Dermis blood vessel endothelial cell (primary cell): ENCODE results near the gene CCDC38. TPM values are rescaled to one million over a fixed set of nuclear protein-coding genes. Genes with fewer than 3 reads are reported as not detected.
A peak's percentile ranks its signal among the peaks of the same experiment; 100 is the strongest.

Experiments used
- DNase-seq: peaks from one replicate; pipeline ENCODE4 v3.0.0; 2010
- total RNA-seq: library from RNA; depleted of rRNA; stranded (reverse); fragments of >200 nt; gene quantifications from 2 replicates; pipeline ENCODE4 v1.2.3, GENCODE V29; 2014

CCDC38 gene
- total RNA-seq, 1 donor from 2014 or later = not detected

DNA sequence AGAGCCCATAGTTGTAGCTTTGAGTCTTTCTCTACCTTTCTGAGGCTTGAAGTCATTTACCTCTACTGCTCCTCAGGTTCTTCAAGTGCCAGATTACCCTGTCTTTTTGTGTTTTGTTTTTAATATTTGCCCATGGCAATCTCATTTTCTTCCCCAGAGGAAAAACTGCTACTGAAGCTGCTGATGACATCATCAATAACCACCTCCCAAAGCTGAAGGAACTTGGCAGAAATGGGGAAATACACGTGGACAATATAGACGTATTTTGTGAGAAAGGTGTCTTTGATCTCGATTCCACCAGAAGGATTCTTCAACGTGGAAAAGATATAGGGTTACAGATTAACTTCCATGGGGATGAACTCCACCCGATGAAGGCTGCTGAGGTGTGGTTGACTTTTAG, 17.8 kb upstream of the CCDC38 start:
- DNase-seq = no peak

DNA sequence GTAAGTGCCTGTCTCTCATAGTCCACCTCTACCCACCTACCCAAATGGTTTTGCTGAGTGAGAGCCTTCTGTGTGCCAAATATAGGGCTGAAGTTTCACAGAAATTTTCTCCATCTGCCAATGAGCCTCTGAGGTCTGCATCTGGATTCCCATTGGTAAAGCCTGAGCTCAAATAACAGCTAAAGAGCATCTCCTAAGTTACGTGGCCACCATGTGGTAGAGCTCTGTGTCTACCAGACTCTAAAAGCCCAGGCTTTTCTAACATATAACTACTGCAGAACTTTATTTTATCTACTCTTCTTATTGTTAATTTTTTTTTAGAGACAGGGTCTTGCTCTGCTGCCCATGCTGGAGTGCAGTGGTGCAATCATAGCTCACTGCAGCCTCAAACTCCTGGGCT, 16.7 kb upstream of the CCDC38 start:
- peak; percentile 31 for DNase-seq

DNA sequence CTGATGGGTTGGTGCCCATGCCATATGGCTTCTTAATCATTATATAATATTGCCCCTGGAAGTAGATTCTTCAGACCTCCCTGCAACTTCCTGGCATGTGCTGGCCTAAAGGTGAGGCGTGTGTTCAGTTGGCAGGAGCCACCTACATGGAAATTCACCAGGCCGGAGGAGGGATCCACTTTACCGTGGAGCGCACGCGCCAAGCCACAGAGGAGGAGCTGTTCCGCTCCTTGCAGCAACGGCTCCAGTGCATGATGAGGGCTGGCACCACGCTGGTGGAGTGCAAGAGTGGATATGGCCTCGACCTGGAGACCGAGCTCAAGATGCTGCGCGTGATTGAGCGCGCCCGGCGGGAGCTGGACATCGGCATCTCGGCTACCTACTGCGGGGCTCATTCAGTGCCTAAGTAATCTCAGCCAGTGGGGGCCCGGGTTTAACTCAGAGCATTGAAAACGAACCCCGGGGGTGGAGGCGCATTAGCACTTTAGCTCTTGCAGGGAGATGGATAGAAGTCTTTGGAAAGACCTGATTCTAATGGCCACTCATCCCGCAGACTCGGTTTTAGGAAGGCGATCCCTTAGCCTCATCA, 14.2 kb upstream of the CCDC38 start:
- DNase-seq = no peak

DNA sequence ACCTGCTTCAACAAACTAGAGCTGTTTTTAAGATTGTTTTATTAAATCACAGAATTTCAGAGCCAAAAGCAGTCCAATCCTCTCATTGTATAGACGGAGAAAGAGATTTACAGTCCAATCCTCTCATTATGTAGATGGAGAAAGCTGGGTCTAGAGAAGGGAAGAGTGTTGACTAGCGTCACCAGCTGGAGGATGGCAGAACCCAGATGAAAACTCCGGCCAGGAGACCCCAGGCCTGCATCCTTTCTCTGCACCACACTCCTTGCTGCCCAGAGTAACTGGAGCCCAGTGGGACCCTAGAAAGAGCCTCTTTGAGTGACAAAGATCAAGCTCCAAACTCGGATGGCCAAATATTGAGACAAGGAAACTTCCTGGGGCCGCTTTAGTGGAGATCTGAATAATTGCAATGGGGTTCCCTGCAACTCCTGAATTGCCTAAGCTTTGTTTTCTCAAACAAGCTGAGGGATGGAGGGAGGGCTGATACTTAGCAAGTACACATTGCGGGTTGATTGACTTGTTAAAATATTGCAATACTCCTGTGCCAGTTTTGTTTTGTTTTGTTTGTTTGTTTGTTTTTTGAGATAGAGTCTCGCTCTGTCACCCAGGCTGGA, 13.2 kb upstream of the CCDC38 start:
- DNase-seq = no peak

DNA sequence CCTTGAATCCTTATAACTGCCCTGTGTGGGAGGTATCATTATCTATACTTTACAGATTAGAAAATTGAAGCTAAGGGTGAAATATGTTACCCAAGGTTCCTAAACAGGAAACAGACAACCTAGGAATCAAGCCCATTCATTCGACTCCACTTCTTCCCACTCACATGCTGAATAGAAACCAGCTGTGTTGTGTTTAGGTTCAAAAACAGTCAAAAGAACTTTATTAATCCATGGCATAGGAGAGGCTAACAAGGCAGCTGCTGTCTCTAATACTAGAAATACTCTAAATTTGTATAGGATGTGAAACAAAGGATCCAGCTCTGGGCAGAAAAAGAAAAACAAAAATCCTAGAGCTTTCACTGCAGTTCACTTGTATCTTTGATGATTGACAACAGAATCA, 10.6 kb upstream of the CCDC38 start:
- no peak for DNase-seq

DNA sequence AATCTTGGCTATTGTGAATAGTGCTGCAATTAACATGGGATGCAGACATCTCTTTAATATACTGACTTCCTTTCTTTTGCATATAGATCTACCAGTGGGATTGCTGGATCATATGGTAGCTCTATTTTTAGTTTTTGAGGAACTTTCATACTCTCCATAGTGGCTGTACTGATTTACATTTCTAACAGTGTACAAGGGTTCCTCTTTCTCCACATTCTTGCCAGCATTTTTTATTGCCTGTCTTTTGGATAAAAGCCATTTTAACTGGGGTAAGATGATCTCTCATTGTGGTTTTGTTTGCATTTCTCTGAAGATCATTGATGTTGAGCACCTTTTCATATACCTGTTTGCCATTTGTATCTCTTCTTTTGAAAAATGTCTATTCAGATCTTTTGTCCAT, 9.1 kb upstream of the CCDC38 start:
- no peak for DNase-seq

DNA sequence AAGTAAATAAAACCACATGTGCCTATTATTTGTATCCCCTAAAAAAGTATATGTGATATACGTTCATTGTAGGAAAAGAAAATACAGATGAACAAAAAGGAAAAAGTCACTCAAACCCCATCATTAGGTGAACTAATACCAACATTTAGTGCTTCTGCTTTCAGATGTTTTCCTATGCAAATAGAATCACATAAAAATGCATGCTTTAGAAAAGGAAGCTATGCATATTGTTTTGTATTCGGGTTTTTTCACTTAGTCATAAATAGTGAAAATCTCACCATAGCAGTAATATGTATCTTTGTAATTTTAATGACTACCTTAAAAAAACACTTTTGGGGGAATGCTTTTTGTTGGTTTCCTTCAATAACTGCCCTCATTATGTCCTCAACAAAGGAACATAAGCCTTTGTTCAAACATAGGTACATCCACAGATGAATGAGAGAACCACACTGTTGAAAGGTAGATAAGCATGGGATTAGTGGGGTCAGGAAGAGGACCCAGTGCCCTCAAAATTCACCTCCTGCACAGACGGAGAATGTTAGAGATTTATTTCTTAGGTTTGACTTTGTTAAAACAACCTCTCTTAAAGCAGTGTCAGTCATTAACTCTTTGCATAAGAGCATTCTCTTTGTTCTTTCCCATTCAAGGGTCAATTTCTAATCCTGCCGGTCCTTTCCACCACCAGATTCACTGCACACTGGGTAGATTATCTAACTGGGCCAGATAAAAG, 7.2 kb upstream of the CCDC38 start:
- no peak for DNase-seq

DNA sequence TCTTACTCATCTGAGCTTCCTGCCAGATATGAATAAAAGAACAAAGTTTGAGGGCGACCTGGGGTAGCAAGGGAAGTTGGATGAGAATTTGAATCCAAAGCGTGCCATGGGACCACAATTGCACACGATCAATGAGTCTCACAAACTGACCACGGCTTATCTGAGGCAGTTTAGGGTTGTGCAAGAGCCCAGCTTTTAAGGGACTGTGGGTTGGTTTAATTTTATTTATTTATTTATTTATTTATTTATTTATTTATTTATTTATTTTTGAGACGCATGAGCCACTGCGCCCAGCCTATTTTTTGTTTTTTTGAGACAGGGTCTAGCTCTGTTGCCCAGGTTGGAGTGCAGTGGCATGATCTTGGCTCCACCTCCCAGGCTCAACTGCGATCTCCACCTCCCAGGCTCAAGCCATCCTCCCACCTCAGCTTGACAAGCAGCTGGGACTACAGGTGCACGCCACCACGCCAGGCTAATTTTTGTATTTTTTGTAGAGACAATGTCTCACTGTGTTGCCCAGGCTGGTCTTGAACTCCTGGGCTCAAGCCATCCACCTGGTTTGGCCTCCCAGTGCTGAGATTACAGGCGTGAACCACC, 1.8 kb upstream of the CCDC38 start:
- no peak for DNase-seq

DNA sequence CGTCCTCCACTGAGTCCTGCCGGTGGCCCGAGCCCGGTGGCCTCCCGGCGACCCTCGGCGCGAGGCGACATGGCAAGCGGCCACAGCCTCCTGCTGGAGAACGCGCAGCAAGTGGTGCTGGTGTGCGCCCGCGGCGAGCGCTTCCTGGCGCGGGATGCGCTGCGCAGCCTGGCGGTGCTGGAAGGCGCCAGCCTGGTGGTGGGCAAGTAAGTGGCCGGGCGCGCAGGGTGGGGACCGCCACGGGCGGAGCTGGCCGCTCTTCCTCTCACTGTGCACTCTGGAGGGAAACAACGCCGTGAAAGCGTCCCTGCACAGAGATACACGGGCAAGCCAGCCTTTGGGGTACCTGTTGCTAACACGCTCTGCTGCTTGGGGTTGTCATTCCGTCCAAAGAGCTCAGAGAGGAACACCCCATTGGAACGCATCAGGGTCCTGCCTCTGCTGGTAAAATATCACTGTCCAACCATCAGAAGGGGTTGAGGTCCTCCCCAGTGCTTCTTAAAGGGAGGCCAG, 972 bp upstream of the CCDC38 start, which contains the start of gene AMDHD1:
Gene AMDHD1, plus strand, starts transcription at position 2 of the 513 bp plus-strand sequence. Its CDS starts 68 bp downstream, at position 70.
- DNase-seq = peak; percentile 69

DNA sequence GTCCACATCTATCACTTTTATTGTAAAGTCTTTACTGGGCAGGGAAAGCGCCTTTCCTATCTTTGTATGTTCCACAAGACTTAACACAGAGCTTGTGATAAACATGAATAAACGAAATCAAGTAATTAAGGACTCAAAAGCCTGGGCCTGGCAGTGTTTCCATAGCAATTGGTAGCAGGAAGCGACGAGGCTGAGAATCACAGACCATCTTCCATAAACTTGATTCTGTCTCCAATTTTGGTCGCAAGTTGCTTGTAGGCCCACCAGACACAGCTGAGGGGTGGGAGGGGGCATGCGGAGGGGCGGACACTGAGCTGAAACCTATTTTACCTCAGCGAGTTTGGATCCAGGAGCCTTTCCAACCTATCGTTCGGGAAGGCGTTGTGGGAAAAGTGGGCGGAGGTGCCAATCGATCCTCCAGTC, 302 bp downstream of the CCDC38 start:
- DNase-seq = peak; percentile 9

DNA sequence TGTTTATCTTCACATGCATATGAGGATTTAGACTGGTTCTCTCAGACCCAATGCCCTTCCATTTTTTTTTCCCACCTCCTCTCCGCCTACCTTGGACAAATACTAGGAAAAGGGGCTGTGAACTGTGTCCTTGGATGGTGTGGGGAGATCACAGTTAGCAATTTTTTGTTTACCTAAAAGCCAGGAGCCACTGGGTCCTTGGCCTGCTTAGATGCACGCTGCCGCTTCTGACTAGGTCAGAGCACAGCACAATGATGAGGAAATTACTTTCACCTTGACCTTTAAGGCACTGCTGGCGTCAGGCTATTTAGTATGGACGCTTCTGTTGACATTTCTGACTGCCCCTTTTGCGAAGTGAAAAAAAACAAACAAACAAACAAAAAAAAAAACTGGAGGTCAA, 1.9 kb downstream of the CCDC38 start:
- DNase-seq = no peak

DNA sequence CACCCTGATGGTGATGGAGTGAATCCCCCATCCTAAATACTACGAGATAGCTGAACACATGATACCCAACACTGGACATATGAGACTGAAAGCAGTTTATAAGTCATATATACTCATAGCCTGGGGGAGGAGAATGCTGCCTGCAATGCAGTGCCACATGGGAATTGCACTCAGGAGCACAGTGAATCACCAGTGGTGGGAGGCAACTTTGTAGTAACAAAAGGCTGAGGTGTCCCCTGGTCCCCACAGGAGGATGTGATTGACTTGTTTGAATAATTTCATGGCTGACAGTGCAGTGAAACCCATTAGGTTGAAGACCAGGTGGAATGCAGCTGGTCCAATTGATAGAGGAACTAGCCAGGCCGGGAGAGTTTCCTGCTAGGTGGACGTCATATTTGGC, 20.2 kb downstream of the CCDC38 start:
- peak; percentile 4 for DNase-seq

DNA sequence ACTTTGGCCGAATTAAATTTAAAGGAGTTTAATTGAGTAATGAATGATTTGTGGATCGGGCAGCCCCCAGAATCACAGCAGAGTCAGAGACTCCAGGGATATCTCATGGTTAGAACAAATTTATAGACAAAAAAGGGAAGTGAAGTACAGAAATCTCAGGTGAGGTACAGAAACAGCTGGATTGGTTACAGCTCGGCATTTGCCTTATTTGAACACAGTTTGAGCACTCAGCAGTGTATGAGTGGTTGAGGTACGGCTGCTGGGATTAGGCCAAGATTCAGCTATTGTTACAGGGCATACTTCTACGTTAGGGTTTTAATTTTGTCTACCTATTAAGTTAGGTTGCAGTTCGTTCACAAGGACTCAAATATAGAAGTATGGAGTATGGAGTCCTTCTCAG, 23.3 kb downstream of the CCDC38 start:
- DNase-seq = no peak

DNA sequence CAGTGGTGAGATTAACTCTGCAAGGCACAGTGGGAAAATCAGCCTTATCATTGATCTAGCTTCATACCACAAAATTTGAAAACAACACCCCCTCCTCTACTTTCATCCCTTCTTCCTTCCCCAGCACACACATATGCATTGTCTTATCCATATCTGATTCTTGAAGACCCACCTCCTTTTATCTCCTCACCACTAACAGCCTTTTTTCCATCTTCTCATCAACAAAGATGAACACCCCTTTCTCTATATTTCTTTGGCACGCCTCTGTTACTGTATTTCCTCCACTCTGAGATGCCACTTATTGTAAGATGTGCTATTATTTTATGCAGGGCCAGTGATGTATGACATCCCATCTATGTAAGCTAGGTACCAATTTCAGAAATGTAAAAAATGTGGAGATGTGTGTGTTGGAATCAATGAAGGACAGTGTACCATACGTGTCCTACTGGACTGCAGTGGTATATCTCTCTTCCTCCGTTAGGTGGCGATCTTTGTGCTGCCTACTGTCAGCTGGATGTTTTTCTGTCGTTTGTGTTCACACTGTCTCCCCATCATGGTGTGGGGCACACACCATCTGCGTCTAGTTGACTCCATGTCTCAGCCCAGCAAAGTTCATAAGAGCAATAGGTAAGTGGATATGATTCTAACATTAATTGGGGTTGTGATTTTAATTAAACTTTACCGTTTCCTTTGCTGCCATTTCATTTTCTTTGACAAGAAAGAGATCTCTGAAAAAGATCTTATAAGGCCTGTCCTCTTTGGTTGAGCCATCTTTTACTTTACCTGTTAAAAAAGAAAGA, 24.0 kb downstream of the CCDC38 start:
- peak; percentile 72 for DNase-seq

DNA sequence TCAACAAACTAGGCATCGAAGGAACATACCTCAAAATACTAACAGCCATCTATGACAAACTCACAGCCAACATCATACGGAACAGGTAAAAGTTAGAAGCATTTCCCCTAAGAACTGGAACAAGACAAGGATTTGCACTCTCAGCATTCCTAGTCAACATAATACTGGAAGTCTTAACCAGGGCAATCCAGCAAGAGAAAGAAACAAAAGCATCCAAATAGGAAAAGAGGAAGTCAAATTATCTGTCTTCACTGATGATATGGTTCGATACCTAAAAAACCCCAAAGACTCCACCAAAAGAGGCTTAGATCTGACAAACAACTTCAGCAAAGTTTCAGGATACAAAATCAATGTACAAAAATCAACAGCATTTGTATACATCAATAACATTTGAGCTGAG, 32.5 kb downstream of the CCDC38 start:
- DNase-seq = no peak

DNA sequence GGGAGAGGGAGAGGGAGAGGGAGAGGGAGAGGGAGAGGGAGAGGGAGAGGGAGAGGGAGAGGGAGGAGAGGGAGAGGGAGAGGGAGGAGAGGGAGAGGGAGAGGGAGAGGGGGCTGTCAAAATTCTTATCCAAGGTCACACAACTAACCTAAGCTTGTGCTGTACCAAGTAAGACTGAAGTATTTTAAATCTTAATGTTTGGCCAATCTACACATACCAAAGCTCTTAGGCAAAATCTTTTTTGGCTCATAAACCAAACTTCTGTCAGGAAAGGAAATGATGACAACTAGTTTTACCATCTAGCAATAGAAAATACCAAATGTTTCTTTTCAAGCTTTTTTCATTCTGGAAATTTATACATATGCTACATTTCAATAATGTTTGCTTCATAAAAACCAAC, 33.8 kb downstream of the CCDC38 start:
- DNase-seq = peak; percentile 61

DNA sequence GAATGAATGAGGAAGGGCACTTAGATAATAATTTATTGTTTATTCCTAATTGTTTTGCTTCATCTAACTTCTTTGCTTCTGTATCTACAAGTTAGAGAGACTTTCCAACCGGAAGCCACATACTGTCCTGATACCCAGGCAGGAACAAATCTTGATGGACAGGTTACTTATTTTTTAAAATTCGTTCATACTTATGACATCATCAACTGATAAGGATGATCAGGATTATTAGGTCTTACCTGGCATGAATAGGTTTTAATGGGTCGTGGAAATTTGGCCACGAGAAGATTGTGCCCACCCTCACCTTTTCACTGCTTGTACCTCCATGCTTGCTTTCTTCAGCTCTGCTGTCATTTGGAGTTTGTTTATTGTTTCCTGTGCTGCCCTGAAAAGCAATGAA, 44.3 kb downstream of the CCDC38 start:
- no peak for DNase-seq

DNA sequence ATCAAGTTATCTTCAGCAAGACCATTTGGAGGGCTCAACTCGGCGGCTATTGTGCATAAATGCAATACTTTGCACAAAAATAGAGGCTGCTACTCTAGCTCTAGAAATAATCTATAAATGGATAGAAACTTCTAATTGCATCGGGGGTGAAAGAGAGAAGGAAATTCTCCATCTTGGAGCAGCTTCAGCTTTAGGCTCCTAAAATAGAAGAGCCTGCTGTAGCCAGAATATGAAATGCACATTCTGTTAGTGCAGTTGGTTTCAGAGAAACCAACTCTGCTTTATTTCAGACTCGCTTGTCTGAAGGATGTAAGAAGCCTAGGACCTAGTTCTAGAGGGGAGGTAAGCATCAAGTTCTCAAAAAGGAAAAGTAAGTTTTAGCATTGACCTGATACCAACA, 45.6 kb downstream of the CCDC38 start:
- DNase-seq = no peak

DNA sequence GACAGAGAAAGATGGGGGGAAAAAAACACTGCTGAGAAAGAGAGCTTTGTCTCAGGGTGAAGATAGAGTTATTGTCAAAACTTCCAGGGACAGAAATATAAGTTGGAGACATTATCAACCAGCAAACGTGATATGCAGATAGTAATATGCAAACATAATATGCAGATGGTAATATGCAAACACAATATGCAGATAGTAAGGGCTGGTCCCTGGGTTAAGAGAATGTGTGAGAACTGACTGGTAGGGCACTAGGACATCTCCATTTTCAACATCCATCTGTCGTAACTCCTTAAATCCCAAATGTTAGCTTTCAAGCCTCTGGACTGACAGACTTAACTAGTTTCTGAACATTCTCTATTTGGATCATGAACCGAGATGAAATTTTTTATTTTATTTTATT, 51.5 kb downstream of the CCDC38 start:
- DNase-seq = no peak

DNA sequence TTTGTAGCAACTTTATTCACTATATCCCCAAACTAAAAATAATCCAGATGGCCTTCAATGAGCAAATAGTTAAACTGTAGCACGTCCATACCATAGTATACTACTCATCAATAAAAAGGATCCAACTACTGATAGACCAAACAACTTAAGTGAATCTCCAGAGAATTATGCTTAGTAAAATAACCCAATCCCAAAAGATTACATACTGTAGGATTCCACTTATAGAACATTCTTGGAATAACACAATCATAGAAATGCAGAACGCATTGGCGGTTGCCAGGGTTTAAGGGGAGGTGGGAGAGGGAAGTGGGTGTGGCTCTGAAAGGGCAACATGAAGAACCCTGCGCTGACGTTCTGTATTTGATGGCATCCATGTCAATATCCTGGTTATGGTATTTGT, 55.1 kb downstream of the CCDC38 start:
- DNase-seq = no peak

DNA sequence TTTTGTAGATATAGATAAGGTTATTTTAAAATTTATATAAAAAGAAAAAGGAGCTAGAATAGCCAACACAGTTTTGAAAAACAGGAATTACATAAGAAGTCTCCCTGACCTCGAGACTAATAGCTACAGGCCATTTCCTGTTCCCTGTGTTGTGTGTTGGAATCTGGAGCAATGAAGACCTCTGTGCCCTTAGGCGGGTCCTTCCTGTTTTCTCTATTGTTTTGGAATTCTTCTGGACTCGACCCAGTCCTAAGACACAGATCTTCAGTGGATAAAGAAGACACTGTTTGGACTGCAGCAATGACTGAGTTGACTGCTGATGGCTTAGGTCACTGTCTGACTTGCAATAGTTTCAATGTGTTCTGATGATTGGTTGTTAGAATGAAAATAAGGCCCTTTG, 57.4 kb downstream of the CCDC38 start:
- DNase-seq = peak; percentile 55

DNA sequence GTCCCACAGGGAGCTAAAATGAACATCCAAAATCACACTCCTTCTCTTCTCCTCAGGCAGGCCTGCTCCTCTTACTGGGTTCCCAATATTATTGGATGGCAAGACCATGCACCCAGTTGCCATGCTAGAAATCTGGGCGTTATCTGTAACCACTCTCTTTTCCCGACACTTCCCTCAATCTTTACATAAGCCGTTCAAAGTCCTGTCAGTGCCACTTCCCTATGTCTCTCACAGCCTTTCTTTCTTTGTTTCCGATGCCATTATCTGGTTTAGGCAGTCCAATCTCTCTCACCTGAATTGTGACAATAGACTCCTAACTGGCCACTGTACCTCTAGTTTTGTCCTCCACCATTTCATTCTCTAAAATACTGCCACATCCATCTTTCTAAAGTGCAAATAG, 59.5 kb downstream of the CCDC38 start:
- DNase-seq = no peak

DNA sequence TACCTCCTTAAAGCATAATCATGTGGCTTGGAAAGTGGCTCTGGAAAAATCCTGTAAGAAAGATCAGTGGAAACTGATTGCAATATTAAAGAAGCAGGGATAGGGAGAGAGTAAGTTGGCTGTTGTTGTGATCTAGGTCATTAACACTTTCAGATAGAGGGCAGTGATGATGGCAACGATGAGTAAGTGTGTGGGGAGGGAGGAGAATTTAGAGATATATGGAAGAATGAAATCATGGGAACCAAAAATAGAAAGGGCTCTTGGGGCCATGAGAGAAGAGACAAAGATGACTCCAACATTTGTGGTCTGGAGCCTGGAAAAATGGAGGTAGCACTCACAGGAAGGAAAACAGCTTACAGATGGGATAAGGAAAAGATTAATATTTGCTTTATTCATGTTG, 60.3 kb downstream of the CCDC38 start:
- no peak for DNase-seq
